ENCODE data around the gene DHRSX.

DNA sequence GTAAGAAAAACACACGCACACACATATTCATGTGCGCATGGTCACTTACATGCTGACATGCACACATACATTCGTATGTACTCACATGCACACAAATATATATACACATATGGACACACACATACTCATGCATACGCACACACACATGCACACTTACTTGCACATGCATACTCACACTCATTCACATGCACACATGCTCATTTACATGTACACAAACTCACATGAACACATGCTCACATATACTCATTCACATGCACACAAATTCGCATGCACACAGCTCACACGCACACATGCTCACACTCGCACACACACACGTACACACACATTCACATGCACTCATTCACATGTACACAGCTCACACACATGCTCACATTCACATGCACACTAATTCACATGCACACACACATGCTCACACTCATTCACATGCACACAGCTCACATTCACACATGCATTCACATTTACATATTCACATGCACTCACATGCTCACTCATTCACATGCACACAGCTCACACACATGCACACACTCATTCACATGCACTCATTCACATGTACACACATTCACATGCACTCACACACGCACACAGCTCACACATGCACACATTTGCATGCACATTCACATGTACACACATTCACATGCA is 276.1 kb downstream of the DHRSX start:
- TF ChIP-seq CTCF (IDR thresholded peaks at IDR 0.05) = no peak
- no peak for TF ChIP-seq POLR2A (IDR thresholded peaks at IDR 0.05)

Measured in testis (tissue), 2 donors.